HG02610 (cell line): Measurements from ENCODE around the gene PDE4B.
A peak's percentile ranks its signal among the peaks of the same experiment; 100 is the strongest.
"Not testable (repeated sequence)": the region's sequence is repeated elsewhere in the genome, so short reads cannot be mapped to it uniquely, and the experiment has no call there.

ENCODE experiments used
- ATAC-seq: cut with Tn5 transposase; IDR thresholded peaks from one replicate; pipeline ENCODE4 v1.9.1; 2021; ENCODE audit warnings: mild to moderate bottlenecking, moderate library complexity; ENCODE audit not compliant: unreplicated experiment

Gene PDE4B

DNA sequence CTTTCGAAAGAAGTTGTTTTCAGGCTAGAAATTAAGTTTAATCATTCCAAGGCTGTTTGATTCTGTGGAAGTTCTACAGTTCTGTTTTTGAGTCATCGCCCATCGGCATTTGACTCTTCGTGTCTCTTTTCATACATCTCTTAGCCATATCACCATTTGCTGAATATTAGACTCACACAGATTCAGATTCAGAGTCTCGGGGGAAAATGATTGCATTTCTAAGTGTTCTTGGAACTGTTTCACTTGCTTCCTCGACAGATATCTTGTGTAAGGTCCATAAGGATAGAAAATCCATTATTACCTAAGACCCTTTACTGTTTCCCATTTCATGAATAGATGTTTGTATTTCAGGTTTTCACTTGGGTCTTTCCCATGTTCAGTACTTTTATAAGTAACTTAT, 504.3 kb downstream of the PDE4B start:
- no peak for ATAC-seq

GRCh38 chr1:66298464-66298863, 505.8 kb downstream of the PDE4B start:
- ATAC-seq: no peak

DNA sequence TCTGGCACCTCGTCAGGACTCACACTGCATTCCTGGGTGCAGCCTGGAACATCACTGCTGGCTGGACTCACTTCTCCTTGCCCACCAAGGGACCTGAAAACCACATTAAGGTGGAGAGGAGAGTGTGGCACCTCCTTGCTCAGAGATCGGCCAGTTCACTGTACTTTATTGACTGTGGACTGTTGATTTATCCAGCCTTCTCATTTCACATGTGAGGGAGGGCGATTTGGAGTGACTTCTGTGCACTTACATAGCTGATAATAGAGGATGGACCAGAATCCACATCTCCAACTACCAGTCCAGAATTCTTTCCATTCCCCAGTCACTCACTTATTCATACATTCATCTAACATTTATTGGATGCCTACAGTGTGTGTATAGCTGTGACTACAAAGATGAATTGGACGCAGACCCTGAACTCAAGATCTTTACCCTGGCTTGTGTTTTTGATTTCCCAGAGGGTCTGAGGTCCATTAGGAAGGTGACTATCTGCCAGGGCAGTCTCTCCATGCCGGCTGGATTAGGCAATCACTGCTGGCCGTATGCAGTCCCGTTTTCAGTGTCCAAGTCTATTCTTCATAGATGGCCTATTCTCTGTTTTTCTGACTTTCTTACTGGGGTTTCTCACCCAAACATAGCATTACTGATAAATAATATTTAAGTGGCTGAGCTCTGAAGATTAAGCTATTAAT, 507.7 kb downstream of the PDE4B start:
- no peak for ATAC-seq

GRCh38 chr1:66300972-66301451, 508.3 kb downstream of the PDE4B start:
- peak; percentile 82 for ATAC-seq

- ATAC-seq: no peak
Measured at GRCh38 chr1:66302184-66302742, 509.6 kb downstream of the PDE4B start.

- ATAC-seq: no peak
Measured at GRCh38 chr1:66302815-66303214, 510.1 kb downstream of the PDE4B start.

GRCh38 chr1:66303646-66304045, 511.0 kb downstream of the PDE4B start:
- no peak for ATAC-seq

GRCh38 chr1:66304128-66304527, 511.4 kb downstream of the PDE4B start:
- ATAC-seq: no peak

- peak; percentile 58 for ATAC-seq
Measured at GRCh38 chr1:66305927-66306326, 513.2 kb downstream of the PDE4B start.

DNA sequence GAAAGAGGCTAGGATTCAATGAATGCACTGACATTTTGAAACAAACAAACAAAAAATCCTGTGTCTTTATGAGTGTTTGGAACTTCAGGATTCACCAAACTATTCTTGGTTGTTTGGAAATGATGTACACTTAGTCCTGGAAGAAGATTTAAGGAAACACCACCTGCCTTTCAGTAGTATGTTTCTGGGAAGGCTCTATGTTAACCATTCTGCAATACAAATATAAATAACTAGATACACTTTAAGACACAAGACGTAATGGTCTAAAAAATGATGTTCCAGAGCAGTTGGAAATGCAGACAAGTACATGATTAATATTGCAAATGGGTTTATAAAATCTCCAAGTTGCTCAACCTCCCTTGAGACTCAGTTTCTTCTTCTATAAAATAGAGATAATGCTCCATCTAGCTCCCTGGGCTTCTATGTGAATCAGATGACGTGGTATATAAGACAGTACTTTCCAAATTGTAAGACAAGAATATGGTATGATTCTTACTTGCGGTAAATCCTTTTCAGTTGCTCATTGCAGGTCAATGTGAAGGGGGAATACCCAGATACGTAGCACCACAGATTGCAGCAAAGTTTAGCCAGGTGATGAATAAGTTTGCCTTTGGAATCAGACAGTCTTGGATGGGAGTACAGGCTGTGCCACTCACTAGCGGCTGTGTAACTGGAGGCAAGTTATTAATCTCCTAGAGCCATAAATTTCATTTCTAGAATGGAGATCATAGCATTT, 516.5 kb downstream of the PDE4B start:
- no peak for ATAC-seq

DNA sequence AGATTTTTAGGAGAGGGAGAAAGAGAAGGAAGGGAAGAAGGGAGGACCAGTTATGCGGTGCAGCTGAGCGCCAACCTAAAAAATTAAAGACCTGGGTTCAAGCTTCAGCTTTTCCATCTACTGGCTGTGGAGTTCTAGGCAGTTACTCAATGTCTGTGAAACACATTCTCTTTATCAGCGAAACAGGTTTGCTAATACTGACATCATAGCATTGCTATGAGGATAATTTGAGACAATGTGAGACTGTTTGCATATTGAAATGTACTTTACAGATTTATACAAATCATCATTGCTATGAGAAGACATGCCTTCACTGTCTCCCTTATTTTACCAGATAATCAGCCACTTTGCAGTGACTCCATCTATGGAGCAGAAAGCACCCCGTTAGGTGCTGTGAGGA, 518.4 kb downstream of the PDE4B start:
- no peak for ATAC-seq

GRCh38 chr1:66311628-66312027, 518.9 kb downstream of the PDE4B start:
- no peak for ATAC-seq

GRCh38 chr1:66312271-66312990, 519.7 kb downstream of the PDE4B start:
- ATAC-seq: no peak

DNA sequence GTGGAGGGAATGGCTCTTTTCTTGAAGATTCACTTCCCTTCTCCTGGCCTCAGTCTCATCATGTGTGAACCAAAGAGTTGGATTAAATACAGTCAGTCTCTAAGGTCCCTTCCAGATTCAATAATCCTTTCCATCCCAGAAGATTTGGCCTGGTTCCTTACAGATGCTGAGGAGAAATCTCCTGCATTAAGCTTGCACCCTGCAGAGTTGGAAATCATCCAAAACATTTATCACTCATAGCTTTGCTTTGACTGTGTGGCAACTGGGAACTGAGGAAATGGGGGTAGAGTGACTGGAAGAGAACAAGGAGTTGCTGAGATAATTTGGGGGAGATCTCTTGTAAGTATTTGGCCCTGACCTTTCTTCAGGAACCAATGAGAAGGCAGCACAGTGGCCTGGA, 520.7 kb downstream of the PDE4B start:
- no peak for ATAC-seq

- no peak for ATAC-seq
Measured at GRCh38 chr1:66315671-66316070, 523.0 kb downstream of the PDE4B start.

GRCh38 chr1:66316464-66317247, 524.0 kb downstream of the PDE4B start:
- ATAC-seq: peak; percentile 76

DNA sequence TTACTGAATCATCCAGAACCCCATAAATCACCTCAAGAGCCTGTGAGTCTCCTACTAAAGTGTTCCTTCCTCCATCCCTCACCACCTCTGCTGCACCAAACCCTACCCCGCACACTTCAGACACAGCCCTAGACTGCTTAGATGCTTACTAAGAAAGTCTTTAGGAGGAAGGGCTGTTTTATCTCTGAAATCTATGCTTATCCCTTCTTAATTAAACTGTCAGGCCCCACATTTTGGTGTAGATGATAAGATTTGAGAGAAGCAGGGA, 524.5 kb downstream of the PDE4B start:
- ATAC-seq: peak; percentile 26

DNA sequence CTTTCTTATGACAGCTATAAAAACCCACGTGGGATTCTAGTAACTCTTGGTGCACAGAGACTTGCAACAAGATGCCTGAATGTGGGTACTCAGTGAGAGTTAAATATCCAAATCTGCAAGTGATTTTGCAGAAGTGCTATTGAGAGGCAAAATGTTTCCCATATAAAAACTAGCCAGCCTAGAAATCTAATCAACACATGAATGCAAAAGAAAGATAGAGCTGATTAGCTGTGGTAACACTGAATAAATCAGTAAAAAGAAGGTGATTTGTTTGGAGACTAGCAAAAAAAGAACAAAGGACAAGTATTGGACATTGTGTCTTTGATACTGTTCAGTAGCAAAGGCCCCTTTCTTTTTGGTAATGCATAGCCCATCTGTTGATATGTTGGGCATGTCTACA, 527.5 kb downstream of the PDE4B start:
- ATAC-seq: no peak

- not testable (repeated sequence) for ATAC-seq
Measured at GRCh38 chr1:66322462-66322861, 529.8 kb downstream of the PDE4B start.

- ATAC-seq: no peak
Measured at GRCh38 chr1:66323958-66324625, 531.4 kb downstream of the PDE4B start.
